Measurements from ENCODE around the gene MAFF.
"Not testable (repeated sequence)": the region's sequence is repeated elsewhere in the genome, so short reads cannot be mapped to it uniquely, and the experiment has no call there.

Gene MAFF

GRCh38 chr22:38230916-38231315 is 29.1 kb downstream of the MAFF start:
- H3K36me3 ChIP-seq (ENCODE audit: control insufficient read depth, low read length) = no peaks in the 10 kb centered on the region
- H3K9me3 ChIP-seq (ENCODE audit: control insufficient read depth, insufficient read depth, low read length) = no peaks in the 10 kb centered on the region
- TF ChIP-seq EZH2phosphoT487 (IDR thresholded peaks at IDR 0.05; ENCODE audit: borderline replicate concordance, low read length) (no peak), CTCF (IDR thresholded peaks at IDR 0.05; ENCODE audit: low read depth, low read length, poor library complexity, severe bottlenecking) (no peak)
- no peaks in the 10 kb centered on the region for H3K27me3 ChIP-seq (ENCODE audit: control insufficient read depth, low read length)
- no peak overlapping the region for H3K4me2 ChIP-seq (ENCODE audit: low read length)
- H4K20me1 ChIP-seq (ENCODE audit: control insufficient read depth, insufficient read depth, low read depth, low read length) = no peaks in the 10 kb centered on the region
- no peaks in the 10 kb centered on the region for H3K4me1 ChIP-seq (ENCODE audit: control insufficient read depth, low read length)
- no peak overlapping the region for H3K27ac ChIP-seq (ENCODE audit: low read depth, low read length)
- no peaks in the 10 kb centered on the region for H3F3A ChIP-seq (ENCODE audit: control insufficient read depth, insufficient read depth)
- H3K79me2 ChIP-seq (ENCODE audit: control insufficient read depth, low read length) = no peaks in the 10 kb centered on the region
- H3K4me3 ChIP-seq (ENCODE audit: low read length) = no peak overlapping the region
- no peaks in the 10 kb centered on the region for H3K9me2 ChIP-seq (replicated peaks; ENCODE audit: control insufficient read depth, low read length)

GRCh38 chr22:38232196-38232595 is 30.4 kb downstream of the MAFF start:
- no peaks in the 10 kb centered on the region for H3K79me2 ChIP-seq (ENCODE audit: control insufficient read depth, low read length)
- H3K4me2 ChIP-seq (ENCODE audit: low read length) = no peak overlapping the region
- H3K4me3 ChIP-seq (ENCODE audit: low read length) = no peak overlapping the region
- TF ChIP-seq EZH2phosphoT487 (IDR thresholded peaks at IDR 0.05; ENCODE audit: borderline replicate concordance, low read length) (no peak), CTCF (IDR thresholded peaks at IDR 0.05; ENCODE audit: low read depth, low read length, poor library complexity, severe bottlenecking) (no peak)
- H3K9me3 ChIP-seq (ENCODE audit: control insufficient read depth, insufficient read depth, low read length) = no peaks in the 10 kb centered on the region
- no peaks in the 10 kb centered on the region for H3K4me1 ChIP-seq (ENCODE audit: control insufficient read depth, low read length)
- no peaks in the 10 kb centered on the region for H4K20me1 ChIP-seq (ENCODE audit: control insufficient read depth, insufficient read depth, low read depth, low read length)
- no peaks in the 10 kb centered on the region for H3K36me3 ChIP-seq (ENCODE audit: control insufficient read depth, low read length)
- H3K27me3 ChIP-seq (ENCODE audit: control insufficient read depth, low read length) = no peaks in the 10 kb centered on the region
- no peaks in the 10 kb centered on the region for H3K9me2 ChIP-seq (replicated peaks; ENCODE audit: control insufficient read depth, low read length)
- no peak overlapping the region for H3K27ac ChIP-seq (ENCODE audit: low read depth, low read length)
- H3F3A ChIP-seq (ENCODE audit: control insufficient read depth, insufficient read depth) = no peaks in the 10 kb centered on the region

GRCh38 chr22:38233427-38233826 is 31.6 kb downstream of the MAFF start:
- Histone ChIP-seq H3K27me3 (ENCODE audit: control insufficient read depth, low read length) (no peaks in the 10 kb centered on the region), H3K9me2 (replicated peaks; ENCODE audit: control insufficient read depth, low read length) (no peaks in the 10 kb centered on the region), H3K9me3 (ENCODE audit: control insufficient read depth, insufficient read depth, low read length) (no peaks in the 10 kb centered on the region), H3F3A (ENCODE audit: control insufficient read depth, insufficient read depth) (no peaks in the 10 kb centered on the region), H3K4me1 (ENCODE audit: control insufficient read depth, low read length) (no peaks in the 10 kb centered on the region), H4K20me1 (ENCODE audit: control insufficient read depth, insufficient read depth, low read depth, low read length) (no peaks in the 10 kb centered on the region), H3K27ac (ENCODE audit: low read depth, low read length) (no peak overlapping the region), H3K4me3 (ENCODE audit: low read length) (no peak overlapping the region), H3K4me2 (ENCODE audit: low read length) (no peak overlapping the region), H3K79me2 (ENCODE audit: control insufficient read depth, low read length) (no peaks in the 10 kb centered on the region), H3K36me3 (ENCODE audit: control insufficient read depth, low read length) (no peaks in the 10 kb centered on the region)
- TF ChIP-seq CTCF (IDR thresholded peaks at IDR 0.05; ENCODE audit: low read depth, low read length, poor library complexity, severe bottlenecking) (no peak), EZH2phosphoT487 (IDR thresholded peaks at IDR 0.05; ENCODE audit: borderline replicate concordance, low read length) (no peak)

- not testable (repeated sequence) for H4K20me1 ChIP-seq (ENCODE audit: control insufficient read depth, insufficient read depth, low read depth, low read length); H3K4me2 ChIP-seq (ENCODE audit: low read length); H3K9me2 ChIP-seq (replicated peaks; ENCODE audit: control insufficient read depth, low read length); H3K79me2 ChIP-seq (ENCODE audit: control insufficient read depth, low read length); H3F3A ChIP-seq (ENCODE audit: control insufficient read depth, insufficient read depth); H3K9me3 ChIP-seq (ENCODE audit: control insufficient read depth, insufficient read depth, low read length); H3K4me1 ChIP-seq (ENCODE audit: control insufficient read depth, low read length); H3K27me3 ChIP-seq (ENCODE audit: control insufficient read depth, low read length); H3K36me3 ChIP-seq (ENCODE audit: control insufficient read depth, low read length); H3K4me3 ChIP-seq (ENCODE audit: low read length); H3K27ac ChIP-seq (ENCODE audit: low read depth, low read length)
These were observed 32.1 kb downstream of the MAFF start for GRCh38 chr22:38233856-38234255.

Data from DOHH2 (cell line).